ENCODE measurements around the gene LPGAT1.

The LPGAT1 gene

GRCh38 chr1:211761400-211761799 is 69.2 kb downstream of the LPGAT1 start:
- DNase-seq (ENCODE audit: low read depth), result no peak

DNA sequence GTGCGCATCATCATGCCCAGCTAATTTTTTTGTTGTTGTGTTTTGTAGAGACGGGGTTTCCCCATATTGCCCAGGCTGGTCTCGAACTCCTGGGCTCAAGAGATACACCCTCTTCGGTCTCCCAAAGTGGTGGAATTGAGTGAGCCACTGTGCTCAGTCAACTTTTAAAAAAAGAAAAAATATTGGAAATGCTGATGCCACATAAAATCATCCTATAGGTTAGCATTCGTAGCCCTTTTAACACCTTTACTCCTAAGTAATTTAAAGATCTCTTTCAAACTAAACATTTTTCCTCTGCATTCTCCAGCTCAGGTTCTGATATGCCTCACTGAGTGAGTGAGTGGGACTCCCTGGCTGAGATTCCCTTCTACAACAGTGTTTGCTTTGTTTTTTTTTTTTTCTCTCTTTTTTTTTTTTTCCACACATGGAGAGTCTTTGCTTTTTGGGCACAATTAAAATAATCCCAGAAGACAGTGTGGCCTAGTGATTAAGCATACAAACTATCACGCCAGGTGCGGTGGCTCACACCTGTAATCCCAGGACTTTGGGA is 74.0 kb downstream of the LPGAT1 start:
- DNase-seq (ENCODE audit: low read depth), result no peak

DNA sequence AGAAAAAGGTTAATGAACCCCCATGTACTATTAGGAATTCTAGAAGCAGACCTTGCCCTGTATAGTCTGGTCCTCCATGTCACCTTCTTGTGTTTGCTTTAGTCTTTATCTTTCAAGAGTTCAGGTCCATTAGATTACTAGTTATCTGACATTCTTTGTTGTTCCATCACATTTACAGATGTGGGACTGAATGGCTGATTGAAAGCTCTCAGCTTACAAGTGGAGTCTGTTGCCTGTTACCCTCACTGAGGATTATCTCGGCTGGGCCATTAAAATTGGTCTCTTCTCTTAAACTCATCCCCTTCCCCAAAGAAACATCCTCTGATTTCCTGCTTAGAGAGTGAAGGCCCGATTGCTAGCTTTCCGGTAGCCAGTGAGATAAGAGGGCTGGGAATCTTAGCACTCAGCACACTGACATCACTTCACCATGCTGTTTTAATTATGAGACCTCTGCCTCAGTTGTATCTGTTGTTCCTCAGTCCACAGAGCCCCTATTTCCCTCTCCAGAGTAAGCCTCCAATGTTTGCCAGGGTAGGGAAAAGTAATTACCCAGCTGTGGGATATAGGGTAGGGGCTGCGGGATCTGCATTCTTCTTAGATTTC is 76.8 kb downstream of the LPGAT1 start:
- no peak for DNase-seq (ENCODE audit: low read depth)

DNA sequence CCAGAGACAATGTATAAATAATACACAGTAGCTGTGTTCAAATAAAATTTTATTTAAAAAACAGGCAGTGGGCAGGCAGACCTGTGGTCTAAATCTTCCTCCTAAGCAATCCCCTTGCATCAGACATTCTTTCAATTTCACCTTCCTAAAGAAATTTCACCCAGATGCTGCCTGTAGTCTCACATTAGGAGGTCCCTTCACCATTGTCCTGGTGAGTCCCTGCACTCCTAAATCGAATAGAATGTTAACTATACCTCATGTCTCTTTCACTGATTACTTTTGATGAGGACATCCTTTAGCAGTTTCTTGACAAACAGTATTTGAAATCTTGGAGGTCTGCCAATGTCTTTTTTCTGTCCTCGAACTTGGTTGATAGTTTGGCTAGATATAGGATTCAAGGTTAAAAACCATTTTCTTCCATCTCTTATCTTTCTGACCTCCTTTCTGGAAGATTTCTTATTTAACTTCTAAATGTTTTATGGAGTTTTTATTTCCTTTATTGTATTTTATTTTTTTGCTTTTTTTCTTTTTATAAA is 77.5 kb downstream of the LPGAT1 start:
- no peak for DNase-seq (ENCODE audit: low read depth)

GRCh38 chr1:211752317-211752716 is 78.2 kb downstream of the LPGAT1 start:
- no peak for DNase-seq (ENCODE audit: low read depth)

DNA sequence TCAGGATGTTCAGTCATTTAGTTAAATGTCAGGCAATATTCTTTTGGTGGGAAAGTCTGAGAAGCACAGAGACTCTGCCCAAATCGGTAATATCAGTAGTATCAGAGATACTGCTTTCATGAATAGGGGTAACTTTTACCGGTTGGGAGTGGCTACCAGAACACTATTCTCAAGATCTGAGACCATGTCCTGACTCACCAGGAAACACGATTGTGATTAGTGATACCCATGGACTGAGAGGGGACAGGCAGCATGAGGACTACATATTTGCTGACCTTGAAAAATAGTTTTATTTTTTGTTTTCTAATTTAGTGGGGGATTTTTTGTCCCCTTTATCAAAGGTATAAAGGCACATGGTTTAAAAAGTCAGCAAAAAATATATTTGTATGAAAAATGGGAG is 79.1 kb downstream of the LPGAT1 start:
- DNase-seq (ENCODE audit: low read depth), result no peak

DNA sequence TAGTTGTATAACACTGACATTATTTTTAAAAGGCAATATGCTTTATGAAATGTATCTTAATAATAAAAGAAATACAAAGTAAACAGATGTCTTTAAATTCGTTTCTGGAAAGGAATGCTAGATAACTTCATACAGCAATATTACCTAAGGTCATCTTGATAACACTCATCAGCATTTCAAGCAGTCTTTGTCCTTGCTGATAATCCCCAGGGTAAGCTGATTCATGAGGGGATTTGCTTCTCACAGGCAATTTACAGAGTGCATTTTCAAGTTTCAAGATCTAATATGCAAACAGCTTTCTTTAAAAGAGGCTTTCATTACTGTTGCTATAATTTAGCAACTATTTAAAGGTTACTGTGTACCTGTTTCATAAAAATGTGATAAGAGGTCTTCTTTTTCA is 80.0 kb downstream of the LPGAT1 start:
- no peak for DNase-seq (ENCODE audit: low read depth)

GRCh38 chr1:211749251-211749650 is 81.3 kb downstream of the LPGAT1 start:
- no peak for DNase-seq (ENCODE audit: low read depth)

DNA sequence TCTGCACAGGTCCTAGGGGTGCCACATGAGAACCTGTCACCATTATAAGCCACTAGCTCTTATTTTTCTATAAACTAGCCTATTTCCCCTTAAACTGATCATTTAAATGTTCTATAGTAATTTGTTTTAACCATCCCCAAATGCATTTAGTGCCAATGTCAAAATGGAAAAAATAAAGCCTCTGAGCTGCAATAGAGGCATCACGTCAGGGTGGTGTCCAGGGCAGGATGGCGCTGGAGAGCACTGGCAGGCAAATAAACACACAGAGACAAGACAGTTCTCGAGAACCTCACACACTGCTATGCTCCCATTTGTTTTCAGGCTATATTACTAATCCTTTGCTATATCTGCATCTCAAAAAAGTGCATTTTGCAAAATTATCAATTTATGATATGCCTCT is 81.8 kb downstream of the LPGAT1 start:
- DNase-seq (ENCODE audit: low read depth), result no peak

DNA sequence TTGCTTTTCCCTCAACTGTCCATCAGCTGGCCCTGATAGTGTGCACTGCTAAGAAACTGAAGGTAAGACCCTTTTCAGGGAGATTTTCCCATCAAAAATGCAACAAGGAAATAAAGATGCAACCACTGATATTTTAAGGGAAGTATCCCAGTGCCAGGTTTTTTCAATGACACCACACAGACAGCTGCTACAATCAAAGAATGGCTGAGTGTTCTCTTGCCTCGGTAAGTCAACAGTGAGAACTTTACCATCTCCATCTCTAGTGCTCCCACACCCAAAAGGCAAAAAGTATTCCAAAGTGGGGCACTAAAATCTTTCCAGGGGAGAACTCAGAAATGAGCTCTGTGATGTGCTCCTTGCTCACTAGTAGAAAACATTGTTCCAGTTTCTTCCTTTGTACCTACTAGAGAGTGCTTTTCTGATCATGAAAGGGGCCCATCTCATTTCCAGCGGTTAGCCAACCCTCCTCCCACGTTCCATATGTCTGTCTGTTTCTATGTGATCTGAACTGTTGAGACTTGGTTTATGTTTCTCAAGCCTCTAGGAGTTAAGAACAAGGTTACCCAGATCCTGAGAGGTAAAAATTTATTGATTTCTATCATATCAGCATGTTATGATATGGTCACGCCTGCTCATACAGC is 87.6 kb downstream of the LPGAT1 start:
- DNase-seq (ENCODE audit: low read depth), result no peak

GRCh38 chr1:211742272-211742671 is 88.3 kb downstream of the LPGAT1 start:
- no peak for DNase-seq (ENCODE audit: low read depth)

- DNase-seq (ENCODE audit: low read depth), result no peak
These were observed 88.8 kb downstream of the LPGAT1 start for GRCh38 chr1:211741788-211742187.

- DNase-seq (ENCODE audit: low read depth), result no peak
These were observed 89.4 kb downstream of the LPGAT1 start for GRCh38 chr1:211741116-211741515.

- DNase-seq (ENCODE audit: low read depth), result no peak
These were observed 90.7 kb downstream of the LPGAT1 start for GRCh38 chr1:211739671-211740411.

DNA sequence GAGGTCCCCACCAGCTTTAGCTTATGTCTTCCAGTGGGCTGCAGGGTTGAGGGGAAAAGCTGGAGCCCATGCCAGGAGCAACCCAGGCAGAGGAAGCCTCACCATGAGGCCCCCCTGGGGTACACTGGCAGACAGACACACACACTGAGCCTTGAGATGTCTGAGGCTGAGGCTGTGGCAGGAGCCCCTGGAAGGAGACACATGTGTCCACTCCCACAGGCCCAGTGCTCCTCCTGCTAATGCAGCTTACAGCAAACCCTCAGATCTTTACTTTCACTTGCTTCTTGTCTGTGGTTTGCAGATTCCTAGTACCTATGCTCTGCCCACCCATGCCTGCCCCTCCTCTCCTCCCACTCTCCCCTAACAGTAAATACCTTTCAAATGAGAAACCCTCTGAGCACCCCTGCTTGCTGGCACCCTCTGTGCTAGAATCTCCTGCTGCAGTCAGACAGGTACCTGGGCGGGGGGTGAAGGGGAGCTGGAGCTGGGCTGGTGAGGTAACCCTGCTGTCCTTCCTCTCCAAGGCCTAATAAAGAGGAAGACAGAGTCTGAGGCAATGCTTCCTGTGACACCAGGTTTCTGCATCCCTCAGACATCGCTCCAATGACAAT is 91.8 kb downstream of the LPGAT1 start:
- DNase-seq (ENCODE audit: low read depth), result no peak

DNA sequence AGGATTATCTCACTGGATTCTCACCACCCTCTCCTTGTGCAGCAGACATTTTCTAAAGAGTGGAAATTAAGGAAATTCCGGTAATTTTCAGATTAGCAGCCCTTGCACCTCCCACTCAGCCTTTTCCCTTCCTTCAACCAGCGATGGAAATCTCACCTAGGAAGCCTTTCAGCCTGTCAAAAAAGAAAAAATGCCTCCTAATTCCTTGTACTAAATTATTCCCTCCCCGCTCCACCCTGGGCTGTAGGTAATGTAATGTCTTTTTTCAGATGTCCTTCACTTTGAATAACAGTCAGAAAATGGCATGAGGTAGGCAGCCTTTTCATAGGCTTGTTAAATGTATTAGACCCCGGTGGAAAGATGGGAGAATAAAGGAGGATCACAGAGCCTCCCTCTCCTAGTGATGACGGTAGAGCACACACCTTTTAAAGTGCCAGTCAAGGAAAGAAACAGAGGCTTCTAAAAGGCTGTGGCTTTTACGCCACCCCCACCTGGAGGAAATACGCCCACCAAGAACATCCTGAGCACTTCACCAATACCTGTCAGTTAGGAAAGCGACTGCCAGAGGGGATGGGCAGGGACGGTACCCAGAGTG is 92.4 kb downstream of the LPGAT1 start:
- DNase-seq (ENCODE audit: low read depth), result no peak

- DNase-seq (ENCODE audit: low read depth), result no peak
These were observed 93.2 kb downstream of the LPGAT1 start for GRCh38 chr1:211737115-211738035.

GRCh38 chr1:211736351-211736915 is 94.1 kb downstream of the LPGAT1 start:
- DNase-seq (ENCODE audit: low read depth), result no peak

DNA sequence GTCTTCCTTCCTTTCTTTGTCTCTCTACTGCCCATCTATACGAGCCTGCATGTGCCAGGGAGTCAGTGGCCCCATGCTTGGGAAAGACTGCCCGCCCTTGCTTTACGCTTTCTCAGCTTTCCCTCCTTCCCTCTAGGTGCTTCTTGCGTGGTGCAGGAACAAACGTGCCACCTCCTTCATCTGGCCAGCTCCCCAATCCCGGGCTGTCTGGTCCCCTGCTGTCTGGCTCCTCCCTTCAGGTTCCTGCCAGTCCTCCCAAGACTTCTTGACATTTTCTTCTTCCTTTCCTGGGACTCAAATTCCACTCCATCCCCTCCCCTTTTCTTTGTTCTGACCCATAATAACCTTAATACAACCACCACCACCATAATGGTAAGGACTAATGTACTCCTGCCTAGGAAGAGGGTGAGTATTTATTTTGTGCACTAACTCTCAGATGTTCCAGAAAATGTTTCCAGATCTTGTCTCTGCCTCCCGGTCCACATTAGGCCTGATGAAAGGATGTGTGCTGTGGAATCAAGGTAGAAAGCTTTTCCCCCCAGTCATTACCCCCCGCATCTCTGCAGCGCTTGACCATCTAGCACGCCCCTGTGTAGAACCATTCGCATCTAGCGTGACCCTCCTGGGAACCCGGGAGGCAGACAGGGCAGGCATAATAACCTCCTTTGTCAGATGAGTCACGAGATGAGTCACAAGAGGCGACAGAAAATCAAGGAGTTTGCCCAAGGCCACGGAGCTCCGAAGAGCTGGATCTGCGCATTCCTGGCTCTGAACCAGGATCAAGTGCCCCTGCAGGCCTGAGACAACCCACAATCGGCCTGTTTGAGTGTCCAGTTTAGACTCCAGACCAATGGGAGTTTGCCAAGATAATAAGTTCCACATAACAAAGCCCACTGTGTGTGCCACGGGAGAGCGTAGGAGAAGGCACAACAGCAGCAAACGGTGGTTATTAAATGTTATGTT is 95.1 kb downstream of the LPGAT1 start:
- no peak for DNase-seq (ENCODE audit: low read depth)
